Neuron (in vitro differentiated cells): ENCODE results near the gene RPUSD4.
"Not testable (repeated sequence)": the region's sequence is repeated elsewhere in the genome, so short reads cannot be mapped to it uniquely, and the experiment has no call there.

Source experiments
- H2AFZ ChIP-seq: one replicate; pipeline ENCODE4 v1.6.1; 2013; ENCODE audit warnings: low read depth, mild to moderate bottlenecking, inconsistent platforms, low read length, moderate library complexity
- H3K27me3 ChIP-seq: one replicate; pipeline ENCODE4 v1.6.1; 2013; ENCODE audit warnings: low read length; ENCODE audit not compliant: insufficient read depth
- H3K36me3 ChIP-seq: one replicate; pipeline ENCODE4 v1.6.1; 2013; ENCODE audit warnings: low read length; ENCODE audit not compliant: insufficient read depth
- H3K4me1 ChIP-seq: one replicate; pipeline ENCODE4 v1.6.1; 2013; ENCODE audit warnings: low read length; ENCODE audit not compliant: insufficient read depth
- H3K4me3 ChIP-seq: 2 replicates; pipeline ENCODE4 v1.5.1; 2013; ENCODE audit warnings: mild to moderate bottlenecking, low read length, moderate library complexity
- H3K9me3 ChIP-seq: one replicate; pipeline ENCODE4 v1.6.1; 2013; ENCODE audit warnings: low read length

Gene RPUSD4, protein sequence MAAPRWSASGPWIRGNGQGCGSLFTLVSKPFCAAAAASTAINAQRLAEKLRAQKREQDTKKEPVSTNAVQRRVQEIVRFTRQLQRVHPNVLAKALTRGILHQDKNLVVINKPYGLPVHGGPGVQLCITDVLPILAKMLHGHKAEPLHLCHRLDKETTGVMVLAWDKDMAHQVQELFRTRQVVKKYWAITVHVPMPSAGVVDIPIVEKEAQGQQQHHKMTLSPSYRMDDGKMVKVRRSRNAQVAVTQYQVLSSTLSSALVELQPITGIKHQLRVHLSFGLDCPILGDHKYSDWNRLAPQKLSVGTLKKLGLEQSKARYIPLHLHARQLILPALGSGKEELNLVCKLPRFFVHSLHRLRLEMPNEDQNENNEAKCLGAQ

GRCh38 chr11:126211236-126212088 lies at the start of gene RPUSD4, which contains the start of gene FAM118B:
Gene RPUSD4 (minus strand): TSS chr11:126211650. CDS start chr11:126211638, 12 bp downstream.
Gene FAM118B (plus strand): TSS chr11:126211782. CDS start chr11:126235002, 23,220 bp downstream.
- Histone ChIP-seq H3K4me3 (peak within 1 kb of the TSS; percentile 84), H2AFZ (peak within 1 kb of the TSS; percentile 42), H3K36me3 (peaks cover 15% of the 10 kb centered on the region), H3K9me3 (no peaks in the 10 kb centered on the region), H3K4me1 (peaks cover 11% of the 10 kb centered on the region), H3K27me3 (no peaks in the 10 kb centered on the region)

- Histone ChIP-seq H3K4me3 (no peak overlapping the region), H3K9me3 (no peaks in the 10 kb centered on the region), H3K36me3 (peaks cover 64% of the 10 kb centered on the region), H2AFZ (no peak overlapping the region), H3K27me3 (no peaks in the 10 kb centered on the region), H3K4me1 (no peaks in the 10 kb centered on the region)
These were observed 46.3 kb upstream of the RPUSD4 start for GRCh38 chr11:126257764-126258163.

- H3K4me1 ChIP-seq: no peaks in the 10 kb centered on the region
- H3K9me3 ChIP-seq: no peaks in the 10 kb centered on the region
- no peaks in the 10 kb centered on the region for H3K27me3 ChIP-seq
- H3K36me3 ChIP-seq: peaks cover 60% of the 10 kb centered on the region
- no peak overlapping the region for H2AFZ ChIP-seq
- no peak overlapping the region for H3K4me3 ChIP-seq
These were observed 45.7 kb upstream of the RPUSD4 start for GRCh38 chr11:126257144-126257543.

DNA sequence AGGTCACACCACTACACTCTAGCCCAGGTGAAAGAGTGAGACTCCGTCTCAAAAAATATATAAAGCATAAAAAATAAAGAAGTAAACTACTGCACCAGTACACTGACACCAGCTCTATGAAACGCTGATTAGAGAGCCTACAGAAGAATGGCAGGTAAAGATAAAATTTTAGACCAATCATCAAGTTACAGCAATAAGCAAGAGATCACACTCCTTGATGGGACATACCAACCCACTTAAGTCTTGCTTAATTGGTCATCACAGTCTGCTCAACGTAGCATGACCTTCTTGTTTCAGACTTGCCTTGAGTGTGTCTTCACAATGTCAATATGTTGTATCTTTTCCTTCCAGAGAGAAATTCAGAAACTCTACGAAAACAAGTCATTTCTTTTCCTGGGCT lies 44.8 kb upstream of the RPUSD4 start:
- no peaks in the 10 kb centered on the region for H3K4me1 ChIP-seq
- H3K27me3 ChIP-seq: no peaks in the 10 kb centered on the region
- H2AFZ ChIP-seq: no peak overlapping the region
- H3K9me3 ChIP-seq: no peaks in the 10 kb centered on the region
- H3K4me3 ChIP-seq: no peak overlapping the region
- peaks cover 53% of the 10 kb centered on the region for H3K36me3 ChIP-seq

- H3K36me3 ChIP-seq: peaks cover 49% of the 10 kb centered on the region
These were observed 44.1 kb upstream of the RPUSD4 start for GRCh38 chr11:126255507-126255906.

DNA sequence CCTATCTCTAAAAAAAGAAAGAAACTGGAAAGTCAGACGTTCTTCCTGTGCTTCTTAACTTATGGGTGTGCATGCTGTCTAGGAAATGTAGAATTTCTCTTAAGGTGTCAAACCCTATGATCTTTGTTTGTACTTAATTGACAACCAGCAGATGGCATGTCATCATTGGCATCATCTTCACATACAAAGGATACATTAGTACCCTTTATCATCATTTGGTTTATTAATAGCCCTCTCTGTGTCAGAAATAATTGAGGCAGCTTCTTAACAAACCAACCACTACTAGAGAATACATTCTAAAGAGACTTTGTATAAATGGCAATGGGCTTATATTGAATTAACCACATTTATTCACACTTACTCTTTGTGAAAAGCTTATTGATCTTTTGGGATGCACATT lies 43.4 kb upstream of the RPUSD4 start:
- peaks cover 51% of the 10 kb centered on the region for H3K36me3 ChIP-seq
- H2AFZ ChIP-seq: no peak overlapping the region
- no peaks in the 10 kb centered on the region for H3K27me3 ChIP-seq
- no peaks in the 10 kb centered on the region for H3K4me1 ChIP-seq
- H3K4me3 ChIP-seq: no peak overlapping the region
- no peaks in the 10 kb centered on the region for H3K9me3 ChIP-seq

More at GRCh38 chr11:126255507-126255906, 44.1 kb upstream of the RPUSD4 start:
- not testable (repeated sequence) for H3K4me1 ChIP-seq, H3K9me3 ChIP-seq, H3K4me3 ChIP-seq, H3K27me3 ChIP-seq, H2AFZ ChIP-seq

DNA sequence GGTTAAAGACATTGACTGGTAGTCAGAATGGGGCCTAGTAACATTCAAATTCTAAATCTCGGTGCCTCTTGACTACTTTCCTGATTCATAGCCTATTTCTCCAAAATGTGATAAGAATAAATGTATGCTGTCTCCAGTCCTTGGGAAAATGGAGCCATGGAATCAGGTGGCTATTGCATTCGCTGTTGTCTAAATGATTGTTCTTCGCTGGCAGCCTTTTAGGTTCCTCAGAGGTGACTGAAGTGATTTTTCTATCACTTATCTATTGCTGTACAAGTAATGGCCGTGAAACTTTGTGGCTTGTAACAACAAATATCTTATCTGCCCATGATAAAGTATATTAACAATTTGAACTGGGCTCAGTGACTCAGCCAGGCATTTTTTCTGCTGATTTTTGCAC lies 41.8 kb upstream of the RPUSD4 start:
- Histone ChIP-seq H3K27me3 (no peaks in the 10 kb centered on the region), H3K4me1 (no peaks in the 10 kb centered on the region), H3K36me3 (peaks cover 47% of the 10 kb centered on the region)

DNA sequence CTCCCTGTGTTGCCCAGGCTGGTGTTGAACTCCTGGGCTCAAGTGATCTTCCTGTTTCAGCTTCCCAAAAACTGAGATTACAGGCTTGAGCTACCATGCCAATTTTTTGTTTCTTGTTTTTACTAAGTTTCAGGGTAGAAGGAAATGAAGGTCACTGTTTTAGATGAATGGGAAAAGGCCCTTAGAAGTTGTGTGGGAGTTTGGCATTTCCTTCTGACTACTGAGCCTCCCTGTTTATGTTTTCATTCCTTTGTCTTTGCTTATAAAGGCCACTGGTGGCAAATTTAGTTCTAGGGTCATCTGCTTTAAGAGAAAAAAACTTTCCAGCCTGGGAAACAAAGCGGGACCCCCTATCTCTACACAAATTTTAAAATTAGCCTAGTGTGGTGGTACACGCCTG lies 35.2 kb upstream of the RPUSD4 start:
- Histone ChIP-seq H3K4me3 (no peak overlapping the region), H3K9me3 (no peaks in the 10 kb centered on the region), H2AFZ (no peak overlapping the region), H3K4me1 (no peaks in the 10 kb centered on the region), H3K36me3 (peaks cover 23% of the 10 kb centered on the region), H3K27me3 (no peaks in the 10 kb centered on the region)

More for the DNA sequence above, 41.8 kb upstream of the RPUSD4 start:
- Histone ChIP-seq H3K4me3 (no peak overlapping the region), H2AFZ (no peak overlapping the region), H3K9me3 (no peaks in the 10 kb centered on the region)

- H2AFZ ChIP-seq: no peak overlapping the region
- peaks cover 6% of the 10 kb centered on the region for H3K36me3 ChIP-seq
- no peaks in the 10 kb centered on the region for H3K27me3 ChIP-seq
- H3K4me1 ChIP-seq: no peaks in the 10 kb centered on the region
- no peaks in the 10 kb centered on the region for H3K9me3 ChIP-seq
- H3K4me3 ChIP-seq: no peak overlapping the region
These were observed 21.9 kb upstream of the RPUSD4 start for GRCh38 chr11:126233391-126233790.

GRCh38 chr11:126232683-126233082 lies 21.2 kb upstream of the RPUSD4 start:
- peaks cover 6% of the 10 kb centered on the region for H3K36me3 ChIP-seq
- H3K9me3 ChIP-seq: no peaks in the 10 kb centered on the region
- H3K27me3 ChIP-seq: no peaks in the 10 kb centered on the region
- H3K4me3 ChIP-seq: no peak overlapping the region
- no peak overlapping the region for H2AFZ ChIP-seq
- no peaks in the 10 kb centered on the region for H3K4me1 ChIP-seq

- H3K36me3 ChIP-seq: peaks cover 6% of the 10 kb centered on the region
- H3K4me3 ChIP-seq: no peak overlapping the region
- H3K27me3 ChIP-seq: no peaks in the 10 kb centered on the region
- H3K4me1 ChIP-seq: no peaks in the 10 kb centered on the region
- no peaks in the 10 kb centered on the region for H3K9me3 ChIP-seq
- no peak overlapping the region for H2AFZ ChIP-seq
These were observed 20.4 kb upstream of the RPUSD4 start for GRCh38 chr11:126231725-126232459.

- Histone ChIP-seq H2AFZ (no peak overlapping the region), H3K36me3 (peaks cover 4% of the 10 kb centered on the region), H3K9me3 (no peaks in the 10 kb centered on the region), H3K4me1 (no peaks in the 10 kb centered on the region), H3K27me3 (no peaks in the 10 kb centered on the region), H3K4me3 (no peak overlapping the region)
These were observed 18.5 kb upstream of the RPUSD4 start for GRCh38 chr11:126229858-126230540.
